Measurements from ENCODE around the gene RHOA. TPM values are rescaled to one million over a fixed set of nuclear protein-coding genes. Genes with fewer than 3 reads are reported as not detected.

The RHOA gene
- total and polyA plus RNA-seq, 2 of the 8 experiments (the other 6 are each of a cell fraction or from before 2014, with no cell fraction given) = 176 to 397 TPM

DNA sequence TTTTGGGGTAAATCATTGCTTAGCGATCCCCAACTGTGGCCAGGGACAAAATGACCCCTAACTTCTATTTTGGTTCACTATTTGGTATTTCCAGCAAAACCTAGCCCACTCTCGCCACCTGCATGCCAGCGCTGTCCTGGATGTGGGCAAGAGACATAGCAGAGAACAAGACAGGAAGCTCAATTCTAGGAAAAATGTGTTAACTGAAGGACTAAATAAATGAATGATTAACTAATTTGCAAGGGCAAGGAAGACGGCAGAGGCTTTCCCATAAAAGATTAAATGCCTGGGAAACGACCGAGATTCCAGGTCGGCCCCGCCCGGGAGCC is 16.9 kb upstream of the RHOA start (continued):
- TF ChIP-seq, protein P1, sequence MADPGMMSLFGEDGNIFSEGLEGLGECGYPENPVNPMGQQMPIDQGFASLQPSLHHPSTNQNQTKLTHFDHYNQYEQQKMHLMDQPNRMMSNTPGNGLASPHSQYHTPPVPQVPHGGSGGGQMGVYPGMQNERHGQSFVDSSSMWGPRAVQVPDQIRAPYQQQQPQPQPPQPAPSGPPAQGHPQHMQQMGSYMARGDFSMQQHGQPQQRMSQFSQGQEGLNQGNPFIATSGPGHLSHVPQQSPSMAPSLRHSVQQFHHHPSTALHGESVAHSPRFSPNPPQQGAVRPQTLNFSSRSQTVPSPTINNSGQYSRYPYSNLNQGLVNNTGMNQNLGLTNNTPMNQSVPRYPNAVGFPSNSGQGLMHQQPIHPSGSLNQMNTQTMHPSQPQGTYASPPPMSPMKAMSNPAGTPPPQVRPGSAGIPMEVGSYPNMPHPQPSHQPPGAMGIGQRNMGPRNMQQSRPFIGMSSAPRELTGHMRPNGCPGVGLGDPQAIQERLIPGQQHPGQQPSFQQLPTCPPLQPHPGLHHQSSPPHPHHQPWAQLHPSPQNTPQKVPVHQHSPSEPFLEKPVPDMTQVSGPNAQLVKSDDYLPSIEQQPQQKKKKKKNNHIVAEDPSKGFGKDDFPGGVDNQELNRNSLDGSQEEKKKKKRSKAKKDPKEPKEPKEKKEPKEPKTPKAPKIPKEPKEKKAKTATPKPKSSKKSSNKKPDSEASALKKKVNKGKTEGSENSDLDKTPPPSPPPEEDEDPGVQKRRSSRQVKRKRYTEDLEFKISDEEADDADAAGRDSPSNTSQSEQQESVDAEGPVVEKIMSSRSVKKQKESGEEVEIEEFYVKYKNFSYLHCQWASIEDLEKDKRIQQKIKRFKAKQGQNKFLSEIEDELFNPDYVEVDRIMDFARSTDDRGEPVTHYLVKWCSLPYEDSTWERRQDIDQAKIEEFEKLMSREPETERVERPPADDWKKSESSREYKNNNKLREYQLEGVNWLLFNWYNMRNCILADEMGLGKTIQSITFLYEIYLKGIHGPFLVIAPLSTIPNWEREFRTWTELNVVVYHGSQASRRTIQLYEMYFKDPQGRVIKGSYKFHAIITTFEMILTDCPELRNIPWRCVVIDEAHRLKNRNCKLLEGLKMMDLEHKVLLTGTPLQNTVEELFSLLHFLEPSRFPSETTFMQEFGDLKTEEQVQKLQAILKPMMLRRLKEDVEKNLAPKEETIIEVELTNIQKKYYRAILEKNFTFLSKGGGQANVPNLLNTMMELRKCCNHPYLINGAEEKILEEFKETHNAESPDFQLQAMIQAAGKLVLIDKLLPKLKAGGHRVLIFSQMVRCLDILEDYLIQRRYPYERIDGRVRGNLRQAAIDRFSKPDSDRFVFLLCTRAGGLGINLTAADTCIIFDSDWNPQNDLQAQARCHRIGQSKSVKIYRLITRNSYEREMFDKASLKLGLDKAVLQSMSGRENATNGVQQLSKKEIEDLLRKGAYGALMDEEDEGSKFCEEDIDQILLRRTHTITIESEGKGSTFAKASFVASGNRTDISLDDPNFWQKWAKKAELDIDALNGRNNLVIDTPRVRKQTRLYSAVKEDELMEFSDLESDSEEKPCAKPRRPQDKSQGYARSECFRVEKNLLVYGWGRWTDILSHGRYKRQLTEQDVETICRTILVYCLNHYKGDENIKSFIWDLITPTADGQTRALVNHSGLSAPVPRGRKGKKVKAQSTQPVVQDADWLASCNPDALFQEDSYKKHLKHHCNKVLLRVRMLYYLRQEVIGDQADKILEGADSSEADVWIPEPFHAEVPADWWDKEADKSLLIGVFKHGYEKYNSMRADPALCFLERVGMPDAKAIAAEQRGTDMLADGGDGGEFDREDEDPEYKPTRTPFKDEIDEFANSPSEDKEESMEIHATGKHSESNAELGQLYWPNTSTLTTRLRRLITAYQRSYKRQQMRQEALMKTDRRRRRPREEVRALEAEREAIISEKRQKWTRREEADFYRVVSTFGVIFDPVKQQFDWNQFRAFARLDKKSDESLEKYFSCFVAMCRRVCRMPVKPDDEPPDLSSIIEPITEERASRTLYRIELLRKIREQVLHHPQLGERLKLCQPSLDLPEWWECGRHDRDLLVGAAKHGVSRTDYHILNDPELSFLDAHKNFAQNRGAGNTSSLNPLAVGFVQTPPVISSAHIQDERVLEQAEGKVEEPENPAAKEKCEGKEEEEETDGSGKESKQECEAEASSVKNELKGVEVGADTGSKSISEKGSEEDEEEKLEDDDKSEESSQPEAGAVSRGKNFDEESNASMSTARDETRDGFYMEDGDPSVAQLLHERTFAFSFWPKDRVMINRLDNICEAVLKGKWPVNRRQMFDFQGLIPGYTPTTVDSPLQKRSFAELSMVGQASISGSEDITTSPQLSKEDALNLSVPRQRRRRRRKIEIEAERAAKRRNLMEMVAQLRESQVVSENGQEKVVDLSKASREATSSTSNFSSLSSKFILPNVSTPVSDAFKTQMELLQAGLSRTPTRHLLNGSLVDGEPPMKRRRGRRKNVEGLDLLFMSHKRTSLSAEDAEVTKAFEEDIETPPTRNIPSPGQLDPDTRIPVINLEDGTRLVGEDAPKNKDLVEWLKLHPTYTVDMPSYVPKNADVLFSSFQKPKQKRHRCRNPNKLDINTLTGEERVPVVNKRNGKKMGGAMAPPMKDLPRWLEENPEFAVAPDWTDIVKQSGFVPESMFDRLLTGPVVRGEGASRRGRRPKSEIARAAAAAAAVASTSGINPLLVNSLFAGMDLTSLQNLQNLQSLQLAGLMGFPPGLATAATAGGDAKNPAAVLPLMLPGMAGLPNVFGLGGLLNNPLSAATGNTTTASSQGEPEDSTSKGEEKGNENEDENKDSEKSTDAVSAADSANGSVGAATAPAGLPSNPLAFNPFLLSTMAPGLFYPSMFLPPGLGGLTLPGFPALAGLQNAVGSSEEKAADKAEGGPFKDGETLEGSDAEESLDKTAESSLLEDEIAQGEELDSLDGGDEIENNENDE (IDR thresholded peaks at IDR 0.05; ENCODE audit: insufficient replicate concordance, low read length) = no peak
- TF ChIP-seq SIX5 (IDR thresholded peaks at IDR 0.05; ENCODE audit: low read depth, low read length) (no peak), POLR2A (IDR thresholded peaks at IDR 0.05; ENCODE audit: control extremely low read depth in 1 of 2, low read depth in 2 of 2, low read length in 2 of 2) (no peak), SP1 (IDR thresholded peaks at IDR 0.05; ENCODE audit: low read depth, low read length) (no peak), TCF12 (IDR thresholded peaks at IDR 0.05; ENCODE audit: low read depth, low read length) (no peak), RXRA (IDR thresholded peaks at IDR 0.05; ENCODE audit: insufficient read depth, low read depth, low read length) (no peak), TEAD4 (IDR thresholded peaks at IDR 0.05; ENCODE audit: low read depth, low read length) (no peak), POLR2AphosphoS5 (IDR thresholded peaks at IDR 0.05; ENCODE audit: low read depth, low read length) (no peak)
- TF ChIP-seq, protein P2, sequence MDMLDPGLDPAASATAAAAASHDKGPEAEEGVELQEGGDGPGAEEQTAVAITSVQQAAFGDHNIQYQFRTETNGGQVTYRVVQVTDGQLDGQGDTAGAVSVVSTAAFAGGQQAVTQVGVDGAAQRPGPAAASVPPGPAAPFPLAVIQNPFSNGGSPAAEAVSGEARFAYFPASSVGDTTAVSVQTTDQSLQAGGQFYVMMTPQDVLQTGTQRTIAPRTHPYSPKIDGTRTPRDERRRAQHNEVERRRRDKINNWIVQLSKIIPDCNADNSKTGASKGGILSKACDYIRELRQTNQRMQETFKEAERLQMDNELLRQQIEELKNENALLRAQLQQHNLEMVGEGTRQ (IDR thresholded peaks at IDR 0.05; ENCODE audit: low read length) = no peak
- TF ChIP-seq, protein P3, sequence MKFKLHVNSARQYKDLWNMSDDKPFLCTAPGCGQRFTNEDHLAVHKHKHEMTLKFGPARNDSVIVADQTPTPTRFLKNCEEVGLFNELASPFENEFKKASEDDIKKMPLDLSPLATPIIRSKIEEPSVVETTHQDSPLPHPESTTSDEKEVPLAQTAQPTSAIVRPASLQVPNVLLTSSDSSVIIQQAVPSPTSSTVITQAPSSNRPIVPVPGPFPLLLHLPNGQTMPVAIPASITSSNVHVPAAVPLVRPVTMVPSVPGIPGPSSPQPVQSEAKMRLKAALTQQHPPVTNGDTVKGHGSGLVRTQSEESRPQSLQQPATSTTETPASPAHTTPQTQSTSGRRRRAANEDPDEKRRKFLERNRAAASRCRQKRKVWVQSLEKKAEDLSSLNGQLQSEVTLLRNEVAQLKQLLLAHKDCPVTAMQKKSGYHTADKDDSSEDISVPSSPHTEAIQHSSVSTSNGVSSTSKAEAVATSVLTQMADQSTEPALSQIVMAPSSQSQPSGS (IDR thresholded peaks at IDR 0.05; ENCODE audit: low read length) = no peak
